Natural killer cell (primary cell): ENCODE measurements around the gene SAMD3. TPM values are rescaled to one million over a fixed set of nuclear protein-coding genes. Genes with fewer than 3 reads are reported as not detected.

ENCODE experiments used
- ATAC-seq, 3 donors: fragments of 150-1000 bp in 2 of 3; fragments of 200-7000 bp in 1 of 3; cut with Tn5 transposase; 1 replicate in 1 of 3; 2 replicates in 2 of 3; pipeline ENCODE4 v1.10.0; 2021; ENCODE audit warnings: mild to moderate bottlenecking in 2 of 3, moderate library complexity in 2 of 3
- DNase-seq, 2 donors: peaks; one replicate each; pipeline versions ENCODE4 v3.0.0 to v3.0.0-alpha.2; 2013 to 2021; ENCODE audit warnings: mixed read lengths in 1 of 2
- H3K27ac ChIP-seq: one replicate; pipeline ENCODE4 v1.5.1; 2013; ENCODE audit warnings: mild to moderate bottlenecking, low read length
- H3K27me3 ChIP-seq: one replicate; pipeline ENCODE4 v1.6.1; 2013; ENCODE audit warnings: low read length; ENCODE audit not compliant: control insufficient read depth, insufficient read depth
- H3K36me3 ChIP-seq: one replicate; pipeline ENCODE4 v1.6.1; 2013; ENCODE audit warnings: low read length; ENCODE audit not compliant: control insufficient read depth, insufficient read depth
- H3K4me1 ChIP-seq: one replicate; pipeline ENCODE4 v1.6.1; 2013; ENCODE audit warnings: low read length; ENCODE audit not compliant: control insufficient read depth, insufficient read depth
- H3K4me3 ChIP-seq: one replicate; pipeline ENCODE4 v1.5.1; 2013; ENCODE audit warnings: low read length
- H3K9me3 ChIP-seq: one replicate; pipeline ENCODE4 v1.6.1; 2013; ENCODE audit warnings: low read length; ENCODE audit not compliant: control insufficient read depth, insufficient read depth
- H3K27ac Mint-ChIP-seq, 2 donors: one replicate each; pipeline ENCODE4 v1.8.0; 2022; ENCODE audit warnings: mild to moderate bottlenecking in 2 of 2, mixed read lengths in 2 of 2, moderate library complexity in 1 of 2
- H3K27me3 Mint-ChIP-seq, 2 donors: one replicate each; pipeline ENCODE4 v1.8.0; 2022; ENCODE audit warnings: low read depth in 2 of 2, mixed read lengths in 2 of 2
- H3K36me3 Mint-ChIP-seq: one replicate; pipeline ENCODE4 v1.8.0; 2022; ENCODE audit warnings: mixed read lengths
- H3K4me1 Mint-ChIP-seq, 2 donors: one replicate each; pipeline ENCODE4 v1.8.0; 2022; ENCODE audit warnings: mixed read lengths in 2 of 2
- H3K4me3 Mint-ChIP-seq: one replicate; pipeline ENCODE4 v1.8.0; 2022; ENCODE audit warnings: mild to moderate bottlenecking, moderate library complexity, mixed read lengths
- H3K9me3 Mint-ChIP-seq, 2 donors: one replicate each; pipeline ENCODE4 v1.8.0; 2022; ENCODE audit warnings: mixed read lengths in 2 of 2
- WGBS: methylation state at CpG from one replicate; pipeline ENCODE4 v1.1.7; 2013; ENCODE audit warnings: missing lambda C conversion rate; ENCODE audit not compliant: insufficient coverage; 5-methylcytosine and 5-hydroxymethylcytosine counted together
- intact Hi-C: fragments of 100-400 bp; cut with micrococcal nuclease; formaldehyde crosslinking; loops from one replicate; pipeline ENCODE4 v1.14.2; 2022
- total RNA-seq, 4 donors: library from RNA; stranded (reverse); fragments of 120-200 nt in 1 of 4; gene quantifications; one replicate each; pipeline versions ENCODE4 v1.2.3 to v1.2.4, GENCODE V29; 2013 to 2022
- TF ChIP-seq, protein P1 (sequence below): fragments of 200-600 bp; IDR thresholded peaks from one replicate; pipeline ENCODE4 v1.8.0; 2022; ENCODE audit warnings: antibody characterized with exemption

Gene SAMD3
- total RNA-seq, 3 donors from 2014 or later (not counting 1 experiment from before 2014, with no cell fraction given), result 322 to 413 (median 339) TPM

DNA sequence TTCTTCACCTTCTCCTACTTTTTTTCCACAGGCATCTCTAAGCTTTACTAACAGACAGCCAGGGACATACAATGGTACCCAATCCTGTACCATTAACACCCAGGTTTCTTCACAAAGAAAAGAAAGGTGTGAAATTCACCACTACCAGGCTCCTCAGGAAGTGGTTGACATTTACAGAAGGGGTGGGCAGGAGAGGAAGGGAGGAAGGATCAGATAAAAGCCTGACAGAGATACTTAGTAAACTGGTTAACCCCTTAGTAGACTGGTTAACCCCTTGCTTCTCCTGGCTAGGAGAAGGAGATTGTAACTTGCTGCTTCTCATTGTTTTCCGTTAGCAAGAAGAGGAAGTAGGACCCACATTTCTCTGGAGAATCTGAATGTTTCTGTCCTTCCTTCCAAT lies 7.2 kb downstream of the SAMD3 start:
- Mint-ChIP-seq H3K4me1 (peaks cover 69 to 74% of the 10 kb centered on the region in 2 donors), H3K36me3 (peaks cover 32% of the 10 kb centered on the region), H3K4me3 (peak overlapping the region; percentile 94), H3K27me3 (no peaks in the 10 kb centered on the region), H3K27ac (peak overlapping the region; percentile 89 to 90), H3K9me3 (no peaks in the 10 kb centered on the region)
- Histone ChIP-seq H3K9me3 (no peaks in the 10 kb centered on the region), H3K27me3 (no peaks in the 10 kb centered on the region), H3K4me3 (peak overlapping the region; percentile 52), H3K4me1 (peaks cover 19% of the 10 kb centered on the region), H3K27ac (peak overlapping the region; percentile 58), H3K36me3 (peaks cover 15% of the 10 kb centered on the region)
- DNase-seq (peak in 1 of 2 donors; percentile 81), ATAC-seq (peak; percentile 74 to 88 (median 88))
- TF ChIP-seq, protein P1, sequence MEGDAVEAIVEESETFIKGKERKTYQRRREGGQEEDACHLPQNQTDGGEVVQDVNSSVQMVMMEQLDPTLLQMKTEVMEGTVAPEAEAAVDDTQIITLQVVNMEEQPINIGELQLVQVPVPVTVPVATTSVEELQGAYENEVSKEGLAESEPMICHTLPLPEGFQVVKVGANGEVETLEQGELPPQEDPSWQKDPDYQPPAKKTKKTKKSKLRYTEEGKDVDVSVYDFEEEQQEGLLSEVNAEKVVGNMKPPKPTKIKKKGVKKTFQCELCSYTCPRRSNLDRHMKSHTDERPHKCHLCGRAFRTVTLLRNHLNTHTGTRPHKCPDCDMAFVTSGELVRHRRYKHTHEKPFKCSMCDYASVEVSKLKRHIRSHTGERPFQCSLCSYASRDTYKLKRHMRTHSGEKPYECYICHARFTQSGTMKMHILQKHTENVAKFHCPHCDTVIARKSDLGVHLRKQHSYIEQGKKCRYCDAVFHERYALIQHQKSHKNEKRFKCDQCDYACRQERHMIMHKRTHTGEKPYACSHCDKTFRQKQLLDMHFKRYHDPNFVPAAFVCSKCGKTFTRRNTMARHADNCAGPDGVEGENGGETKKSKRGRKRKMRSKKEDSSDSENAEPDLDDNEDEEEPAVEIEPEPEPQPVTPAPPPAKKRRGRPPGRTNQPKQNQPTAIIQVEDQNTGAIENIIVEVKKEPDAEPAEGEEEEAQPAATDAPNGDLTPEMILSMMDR, result no peak
- intact Hi-C loops, result loop anchor here (1.0 to 5.0 kb wide), 3 partner anchors 8 to 83 kb away; no protein-coding TSS in a partner anchor
- 0% methylated on average over 1 of the region's 1 CpG for WGBS

DNA sequence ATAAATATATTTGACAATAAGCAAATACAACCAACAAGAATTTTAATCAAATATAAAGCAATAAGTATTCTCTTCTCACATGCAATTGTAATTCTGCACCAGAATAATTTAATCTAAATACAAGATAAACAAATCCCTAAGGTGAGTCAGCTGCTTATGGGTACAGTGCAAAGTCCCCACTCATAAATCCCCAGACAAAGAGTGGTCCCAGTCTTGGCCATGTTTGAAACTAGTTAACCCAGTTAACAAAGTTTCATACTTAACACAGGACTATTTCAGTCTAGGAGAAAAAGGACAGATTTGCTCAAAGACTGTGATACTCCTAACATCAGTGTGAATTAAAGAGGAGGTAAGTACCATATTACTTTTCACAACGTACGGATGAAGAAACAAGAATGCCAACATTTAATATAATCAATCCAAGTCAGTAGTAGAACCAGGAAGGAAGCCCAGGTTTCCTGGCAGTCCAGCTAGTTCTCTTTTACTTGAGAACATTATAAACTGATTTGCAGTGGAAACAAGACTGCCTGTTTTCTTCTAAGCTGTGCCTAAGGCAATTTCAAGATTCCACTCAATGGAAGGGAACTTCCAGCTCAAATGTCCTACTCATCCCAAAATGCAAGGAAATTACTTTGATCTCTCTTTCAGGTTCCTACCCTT lies 10.4 kb downstream of the SAMD3 start:
- H3K4me1 ChIP-seq, result peaks cover 33% of the 10 kb centered on the region

DNA sequence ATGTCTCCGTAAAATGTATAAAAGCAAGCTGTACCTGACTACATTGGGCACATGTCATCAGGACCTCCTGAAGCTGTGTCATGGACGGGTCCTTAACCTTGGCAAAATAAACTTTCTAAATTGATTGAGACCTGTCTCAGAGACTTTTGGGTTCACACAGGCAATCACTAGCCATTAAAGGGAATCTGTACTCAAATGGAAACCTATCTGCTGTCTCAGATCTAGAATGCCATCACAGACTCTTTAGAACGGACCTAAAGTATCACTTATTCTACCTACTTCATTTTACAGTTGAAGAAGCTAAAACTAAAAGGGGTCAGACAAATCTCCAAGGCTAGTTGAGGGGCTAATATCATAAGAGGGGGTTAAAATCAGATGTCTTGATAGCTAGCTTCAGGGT lies 11.1 kb downstream of the SAMD3 start:
- peak overlapping the region; percentile 52 for H3K4me3 ChIP-seq
- H3K27me3 ChIP-seq, result no peaks in the 10 kb centered on the region
- ATAC-seq, result no peak
- peaks cover 50% of the 10 kb centered on the region for H3K36me3 ChIP-seq
- WGBS, result 35% methylated on average over 3 of the region's 3 CpGs
- peak overlapping the region; percentile 27 for H3K27ac ChIP-seq
- no peaks in the 10 kb centered on the region for H3K9me3 ChIP-seq
- DNase-seq, result no peak
- peaks cover 39% of the 10 kb centered on the region for H3K4me1 ChIP-seq
- Mint-ChIP-seq H3K27me3 (no peaks in the 10 kb centered on the region), H3K36me3 (peaks cover 50% of the 10 kb centered on the region), H3K9me3 (no peaks in the 10 kb centered on the region), H3K27ac (peak overlapping the region; percentile 89 to 90), H3K4me3 (peak overlapping the region; percentile 94), H3K4me1 (peaks cover 79 to 81% of the 10 kb centered on the region in 2 donors)
- intact Hi-C loops, result no loop called here
- TF ChIP-seq, protein P1, result no peak

More for the DNA sequence above, 10.4 kb downstream of the SAMD3 start:
- Mint-ChIP-seq H3K9me3 (no peaks in the 10 kb centered on the region), H3K36me3 (peaks cover 45% of the 10 kb centered on the region), H3K4me3 (peak overlapping the region; percentile 94), H3K4me1 (peaks cover 77% of the 10 kb centered on the region in 2 donors), H3K27me3 (no peaks in the 10 kb centered on the region), H3K27ac (peak overlapping the region; percentile 89 to 90)
- TF ChIP-seq, protein P1, result no peak
- Histone ChIP-seq H3K4me3 (peak overlapping the region; percentile 52), H3K36me3 (peaks cover 43% of the 10 kb centered on the region), H3K27ac (peak overlapping the region; percentile 29), H3K27me3 (no peaks in the 10 kb centered on the region), H3K9me3 (no peaks in the 10 kb centered on the region)
- DNase-seq (no peak), ATAC-seq (no peak)
- 14% methylated on average over 2 of the region's 2 CpGs for WGBS
- intact Hi-C loops, result no loop called here
